Lower leg skin (tissue), 4 donors: ENCODE results near the gene ECE2. TPM values are rescaled to one million over a fixed set of nuclear protein-coding genes. Genes with fewer than 3 reads are reported as not detected.
A peak's percentile ranks its signal among the peaks of the same experiment; 100 is the strongest.

ENCODE experiments used
- DNase-seq, 2 donors: peaks; one replicate each; pipeline ENCODE4 v3.0.0-alpha.2; 2019; ENCODE audit warnings: low spot score in 2 of 2
- H3K4me3 ChIP-seq: fragments of 200-600 bp; sonication (generic); 2 replicates; pipeline ENCODE4 v1.5.1; 2017; ENCODE audit warnings: mild to moderate bottlenecking, low read depth; ENCODE audit not compliant: poor library complexity, severe bottlenecking
- CTCF ChIP-seq, 3 donors: fragments of 450-650 bp; IDR thresholded peaks; one replicate each; pipeline ENCODE4 v1.5.1; 2016; ENCODE audit warnings: antibody characterized with exemption in 3 of 3, mild to moderate bottlenecking in 3 of 3, moderate library complexity in 2 of 3
- POLR2A ChIP-seq, 2 donors: fragments of 450-650 bp; IDR thresholded peaks; one replicate each; pipeline ENCODE4 v1.6.1; 2016 to 2017; ENCODE audit warnings: antibody characterized with exemption in 2 of 2, mild to moderate bottlenecking in 1 of 2, moderate library complexity in 1 of 2
- WGBS, 2 donors: methylation state at CpG; one replicate each; pipeline ENCODE4 v1.1.5; 2018; 5-methylcytosine and 5-hydroxymethylcytosine counted together
- intact Hi-C: fragments of 100-400 bp; cut with DNase I; formaldehyde crosslinking; loops from one replicate; pipeline ENCODE4 v1.15.0; 2023; ENCODE audit warnings: low total_unique reads
- total RNA-seq, 4 donors: library from RNA; depleted of rRNA; stranded (reverse); fragments of >200 nt; gene quantifications; one replicate each; pipeline ENCODE4 v1.1.0, GENCODE V29; 2016

Gene ECE2
- total RNA-seq, 4 donors from 2014 or later: not detected

DNA sequence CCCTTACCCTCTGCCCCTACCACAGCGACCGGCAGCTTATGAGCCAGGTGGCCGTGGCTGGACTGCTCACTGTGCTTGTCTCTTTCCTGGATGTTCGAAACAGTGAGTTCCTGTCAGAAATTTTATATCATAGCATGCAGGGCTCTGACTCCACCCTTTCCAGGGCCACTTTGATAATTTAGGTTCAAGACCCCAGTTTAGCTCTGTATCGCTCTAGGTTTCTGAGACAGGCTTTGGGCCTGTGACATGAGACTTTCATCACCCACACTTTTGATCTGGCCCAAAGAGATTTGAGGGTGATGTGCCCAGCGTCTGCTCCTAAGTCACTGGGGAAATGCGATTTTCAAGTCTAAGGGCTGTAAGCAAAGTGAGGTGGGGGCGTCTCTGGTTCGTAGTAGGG, 32.1 kb downstream of the ECE2 start:
- H3K4me3 ChIP-seq: no peak overlapping the region
- WGBS, 2 donors: 91 to 95% methylated on average over 9 of the region's 9 CpGs
- TF ChIP-seq CTCF (IDR thresholded peaks at IDR 0.05): no peak
- no peak for TF ChIP-seq POLR2A (IDR thresholded peaks at IDR 0.05)
- DNase-seq: no peak
- intact Hi-C loops: loop anchor here (10.0 kb wide), 1 partner anchor 47 kb away; no protein-coding TSS in a partner anchor

GRCh38 chr3:184308744-184309143, 32.9 kb downstream of the ECE2 start:
- intact Hi-C loops: loop anchor here (10.0 kb wide), 1 partner anchor 46 kb away; no protein-coding TSS in a partner anchor
- no peak overlapping the region for H3K4me3 ChIP-seq
- TF ChIP-seq POLR2A (IDR thresholded peaks at IDR 0.05): no peak
- no peak for TF ChIP-seq CTCF (IDR thresholded peaks at IDR 0.05)
- DNase-seq: no peak
- 80 to 85% methylated on average over 7 of the region's 7 CpGs for WGBS, 2 donors

GRCh38 chr3:184311633-184312032, 35.8 kb downstream of the ECE2 start:
- no peak overlapping the region for H3K4me3 ChIP-seq
- intact Hi-C loops: no loop called here
- no peak for DNase-seq
- no peak for TF ChIP-seq CTCF (IDR thresholded peaks at IDR 0.05)
- no peak for TF ChIP-seq POLR2A (IDR thresholded peaks at IDR 0.05)

DNA sequence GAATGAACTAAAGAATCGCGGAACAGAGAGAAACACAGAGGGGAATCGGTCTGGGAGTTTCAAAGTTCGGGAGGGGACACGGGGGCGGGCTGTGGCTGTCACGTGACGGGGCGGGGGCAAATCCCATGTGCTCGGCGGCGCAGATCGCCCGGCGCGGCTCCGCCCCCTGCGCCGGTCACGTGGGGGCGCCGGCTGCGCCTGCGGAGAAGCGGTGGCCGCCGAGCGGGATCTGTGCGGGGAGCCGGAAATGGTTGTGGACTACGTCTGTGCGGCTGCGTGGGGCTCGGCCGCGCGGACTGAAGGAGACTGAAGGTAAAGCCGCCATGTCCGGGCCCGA, 38.5 kb downstream of the ECE2 start, which contains the start of gene EIF4G1:
TSS of gene EIF4G1 (plus strand) at position 244 of the 337 bp plus-strand sequence. CDS start 1,191 bp downstream, outside the sequence.
- H3K4me3 ChIP-seq: peak within 1 kb of the TSS; percentile 57
- 0 to 1% methylated on average over 28 to 38 of the region's 40 CpGs for WGBS, 2 donors
- peak; percentile 92 to 99 for DNase-seq
- no peak for TF ChIP-seq POLR2A (IDR thresholded peaks at IDR 0.05)
- no peak for TF ChIP-seq CTCF (IDR thresholded peaks at IDR 0.05)
- intact Hi-C loops: no loop called here

- 0 to 1% methylated on average over 33 to 56 of the region's 89 CpGs for WGBS, 2 donors
- intact Hi-C loops: no loop called here
- peak in 1 of 2 donors; percentile 54 for TF ChIP-seq POLR2A (IDR thresholded peaks at IDR 0.05)
- TF ChIP-seq CTCF (IDR thresholded peaks at IDR 0.05): no peak
- peak overlapping the region; percentile 57 for H3K4me3 ChIP-seq
- peak; percentile 72 to 97 for DNase-seq
These were observed 39.1 kb downstream of the ECE2 start for GRCh38 chr3:184314700-184315542.
